ENCODE measurements around the gene GPC5.

- TF ChIP-seq, protein P1, sequence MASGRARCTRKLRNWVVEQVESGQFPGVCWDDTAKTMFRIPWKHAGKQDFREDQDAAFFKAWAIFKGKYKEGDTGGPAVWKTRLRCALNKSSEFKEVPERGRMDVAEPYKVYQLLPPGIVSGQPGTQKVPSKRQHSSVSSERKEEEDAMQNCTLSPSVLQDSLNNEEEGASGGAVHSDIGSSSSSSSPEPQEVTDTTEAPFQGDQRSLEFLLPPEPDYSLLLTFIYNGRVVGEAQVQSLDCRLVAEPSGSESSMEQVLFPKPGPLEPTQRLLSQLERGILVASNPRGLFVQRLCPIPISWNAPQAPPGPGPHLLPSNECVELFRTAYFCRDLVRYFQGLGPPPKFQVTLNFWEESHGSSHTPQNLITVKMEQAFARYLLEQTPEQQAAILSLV (tag; IDR thresholded peaks at IDR 0.05), result no peak
- no peak for TF ChIP-seq JUNB (CRISPR knock-in tag; conservative IDR thresholded peaks at IDR 0.05)
- no peak for TF ChIP-seq HDAC6 (IDR thresholded peaks at IDR 0.05; ENCODE audit: low read depth, low read length)
- no peak for TF ChIP-seq ARID2 (IDR thresholded peaks at IDR 0.05)
- TF ChIP-seq CTCF (IDR thresholded peaks at IDR 0.05 in 2 of 3, conservative IDR thresholded peaks at IDR 0.05 in 1 of 3; ENCODE audit: insufficient read depth in 2 of 3, low read depth in 1 of 3, low read length in 3 of 3), result no peak
- TF ChIP-seq SMARCC2 (IDR thresholded peaks at IDR 0.05; ENCODE audit: low read depth), result no peak
- TF ChIP-seq ZNF699 (CRISPR knock-in tag; IDR thresholded peaks at IDR 0.05; ENCODE audit: insufficient replicate concordance), result no peak
- TF ChIP-seq, protein P2, sequence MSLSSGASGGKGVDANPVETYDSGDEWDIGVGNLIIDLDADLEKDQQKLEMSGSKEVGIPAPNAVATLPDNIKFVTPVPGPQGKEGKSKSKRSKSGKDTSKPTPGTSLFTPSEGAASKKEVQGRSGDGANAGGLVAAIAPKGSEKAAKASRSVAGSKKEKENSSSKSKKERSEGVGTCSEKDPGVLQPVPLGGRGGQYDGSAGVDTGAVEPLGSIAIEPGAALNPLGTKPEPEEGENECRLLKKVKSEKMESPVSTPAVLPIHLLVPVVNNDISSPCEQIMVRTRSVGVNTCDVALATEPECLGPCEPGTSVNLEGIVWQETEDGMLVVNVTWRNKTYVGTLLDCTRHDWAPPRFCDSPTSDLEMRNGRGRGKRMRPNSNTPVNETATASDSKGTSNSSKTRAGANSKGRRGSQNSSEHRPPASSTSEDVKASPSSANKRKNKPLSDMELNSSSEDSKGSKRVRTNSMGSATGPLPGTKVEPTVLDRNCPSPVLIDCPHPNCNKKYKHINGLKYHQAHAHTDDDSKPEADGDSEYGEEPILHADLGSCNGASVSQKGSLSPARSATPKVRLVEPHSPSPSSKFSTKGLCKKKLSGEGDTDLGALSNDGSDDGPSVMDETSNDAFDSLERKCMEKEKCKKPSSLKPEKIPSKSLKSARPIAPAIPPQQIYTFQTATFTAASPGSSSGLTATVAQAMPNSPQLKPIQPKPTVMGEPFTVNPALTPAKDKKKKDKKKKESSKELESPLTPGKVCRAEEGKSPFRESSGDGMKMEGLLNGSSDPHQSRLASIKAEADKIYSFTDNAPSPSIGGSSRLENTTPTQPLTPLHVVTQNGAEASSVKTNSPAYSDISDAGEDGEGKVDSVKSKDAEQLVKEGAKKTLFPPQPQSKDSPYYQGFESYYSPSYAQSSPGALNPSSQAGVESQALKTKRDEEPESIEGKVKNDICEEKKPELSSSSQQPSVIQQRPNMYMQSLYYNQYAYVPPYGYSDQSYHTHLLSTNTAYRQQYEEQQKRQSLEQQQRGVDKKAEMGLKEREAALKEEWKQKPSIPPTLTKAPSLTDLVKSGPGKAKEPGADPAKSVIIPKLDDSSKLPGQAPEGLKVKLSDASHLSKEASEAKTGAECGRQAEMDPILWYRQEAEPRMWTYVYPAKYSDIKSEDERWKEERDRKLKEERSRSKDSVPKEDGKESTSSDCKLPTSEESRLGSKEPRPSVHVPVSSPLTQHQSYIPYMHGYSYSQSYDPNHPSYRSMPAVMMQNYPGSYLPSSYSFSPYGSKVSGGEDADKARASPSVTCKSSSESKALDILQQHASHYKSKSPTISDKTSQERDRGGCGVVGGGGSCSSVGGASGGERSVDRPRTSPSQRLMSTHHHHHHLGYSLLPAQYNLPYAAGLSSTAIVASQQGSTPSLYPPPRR (CRISPR knock-in tag; IDR thresholded peaks at IDR 0.05; ENCODE audit: borderline replicate concordance), result no peak
- TF ChIP-seq, protein P3, sequence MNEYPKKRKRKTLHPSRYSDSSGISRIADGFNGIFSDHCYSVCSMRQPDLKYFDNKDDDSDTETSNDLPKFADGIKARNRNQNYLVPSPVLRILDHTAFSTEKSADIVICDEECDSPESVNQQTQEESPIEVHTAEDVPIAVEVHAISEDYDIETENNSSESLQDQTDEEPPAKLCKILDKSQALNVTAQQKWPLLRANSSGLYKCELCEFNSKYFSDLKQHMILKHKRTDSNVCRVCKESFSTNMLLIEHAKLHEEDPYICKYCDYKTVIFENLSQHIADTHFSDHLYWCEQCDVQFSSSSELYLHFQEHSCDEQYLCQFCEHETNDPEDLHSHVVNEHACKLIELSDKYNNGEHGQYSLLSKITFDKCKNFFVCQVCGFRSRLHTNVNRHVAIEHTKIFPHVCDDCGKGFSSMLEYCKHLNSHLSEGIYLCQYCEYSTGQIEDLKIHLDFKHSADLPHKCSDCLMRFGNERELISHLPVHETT (CRISPR knock-in tag; conservative IDR thresholded peaks at IDR 0.05 in 1 of 2, IDR thresholded peaks at IDR 0.05 in 1 of 2), result no peak
- no peak for TF ChIP-seq CBFB (CRISPR knock-in tag; IDR thresholded peaks at IDR 0.05)
- TF ChIP-seq EZH2 (IDR thresholded peaks at IDR 0.05; ENCODE audit: borderline replicate concordance, low read depth, low read length), result no peak
- TF ChIP-seq STAG1 (CRISPR knock-in tag; IDR thresholded peaks at IDR 0.05; ENCODE audit: borderline replicate concordance), result no peak
These were observed 1064.7 kb downstream of the GPC5 start for GRCh38 chr13:92463134-92463533.
